ENCODE results near the gene LARGE2. TPM values are rescaled to one million over a fixed set of nuclear protein-coding genes. Genes with fewer than 3 reads are reported as not detected.

Gene LARGE2
- not detected in 2 replicates for total RNA-seq

GRCh38 chr11:45922425-45923082, at the start of gene LARGE2:
LARGE2 (plus strand) TSS chr11:45922656; CDS start chr11:45922883, 227 bp downstream.
- TF ChIP-seq CTCF (IDR thresholded peaks at IDR 0.05; ENCODE audit: extremely low read depth, low read depth, low read length), result no peak
- DNase-seq (ENCODE audit: insufficient read length, low spot score, missing footprints), result peak; percentile 89
- H3K9me3 ChIP-seq (ENCODE audit: low read depth, low read length), result no peaks in the 10 kb centered on the region
- H3K4me2 ChIP-seq (ENCODE audit: insufficient read depth, low read length), result no peak within 1 kb of the TSS
- H2AFZ ChIP-seq (ENCODE audit: low read length), result no peak within 1 kb of the TSS
- H3K27me3 ChIP-seq (ENCODE audit: insufficient read depth, low read length), result peaks cover 55% of the 10 kb centered on the region
- no peaks in the 10 kb centered on the region for H3K36me3 ChIP-seq (ENCODE audit: insufficient read depth, low read length)
- peaks cover under 1% of the 10 kb centered on the region for H3K79me2 ChIP-seq (ENCODE audit: insufficient read depth, low read length)
- no peak within 1 kb of the TSS for H3K4me3 ChIP-seq (ENCODE audit: insufficient read depth, low read length)
- H3K27ac ChIP-seq (ENCODE audit: low read depth, low read length), result no peak within 1 kb of the TSS
- peaks cover under 1% of the 10 kb centered on the region for H4K20me1 ChIP-seq (ENCODE audit: insufficient read depth, low read length)
- H3K4me1 ChIP-seq (ENCODE audit: insufficient read depth, low read length), result peaks cover 4% of the 10 kb centered on the region

DNA sequence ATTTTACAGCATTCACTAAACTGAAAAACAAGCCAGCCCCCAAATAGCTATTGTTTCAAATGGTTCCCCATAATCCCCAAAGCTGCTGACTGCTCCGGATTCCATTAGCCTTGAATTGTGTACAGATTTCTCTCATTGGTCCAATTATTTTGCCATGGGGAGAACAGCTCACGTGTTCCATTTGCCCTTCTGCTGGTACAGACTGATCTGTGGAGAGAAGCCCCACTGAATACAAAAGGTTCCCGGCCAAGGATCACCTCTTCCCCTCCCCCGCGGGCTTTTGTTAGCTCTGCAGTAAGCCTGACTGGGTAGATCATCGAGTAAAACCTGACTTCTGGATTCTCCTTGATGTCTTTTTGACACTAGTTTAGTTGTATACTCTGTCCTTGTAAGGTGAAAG, 46.1 kb upstream of the LARGE2 start:
- Histone ChIP-seq H2AFZ (ENCODE audit: low read length) (no peak overlapping the region), H3K4me2 (ENCODE audit: insufficient read depth, low read length) (no peak overlapping the region), H3K4me1 (ENCODE audit: insufficient read depth, low read length) (peaks cover 20% of the 10 kb centered on the region), H4K20me1 (ENCODE audit: insufficient read depth, low read length) (peaks cover 23% of the 10 kb centered on the region), H3K79me2 (ENCODE audit: insufficient read depth, low read length) (no peaks in the 10 kb centered on the region), H3K27ac (ENCODE audit: low read depth, low read length) (no peak overlapping the region), H3K36me3 (ENCODE audit: insufficient read depth, low read length) (peaks cover 50% of the 10 kb centered on the region), H3K4me3 (ENCODE audit: insufficient read depth, low read length) (no peak overlapping the region), H3K9me3 (ENCODE audit: low read depth, low read length) (no peaks in the 10 kb centered on the region), H3K27me3 (ENCODE audit: insufficient read depth, low read length) (no peaks in the 10 kb centered on the region)
- TF ChIP-seq CTCF (IDR thresholded peaks at IDR 0.05; ENCODE audit: extremely low read depth, low read depth, low read length), result no peak
- DNase-seq (ENCODE audit: insufficient read length, low spot score, missing footprints), result no peak

GRCh38 chr11:45877221-45877620, 45.2 kb upstream of the LARGE2 start:
- no peak for TF ChIP-seq CTCF (IDR thresholded peaks at IDR 0.05; ENCODE audit: extremely low read depth, low read depth, low read length)
- Histone ChIP-seq H2AFZ (ENCODE audit: low read length) (no peak overlapping the region), H3K79me2 (ENCODE audit: insufficient read depth, low read length) (no peaks in the 10 kb centered on the region), H3K4me1 (ENCODE audit: insufficient read depth, low read length) (peaks cover 18% of the 10 kb centered on the region), H3K4me3 (ENCODE audit: insufficient read depth, low read length) (no peak overlapping the region), H3K9me3 (ENCODE audit: low read depth, low read length) (no peaks in the 10 kb centered on the region), H4K20me1 (ENCODE audit: insufficient read depth, low read length) (peaks cover 32% of the 10 kb centered on the region), H3K27me3 (ENCODE audit: insufficient read depth, low read length) (no peaks in the 10 kb centered on the region), H3K36me3 (ENCODE audit: insufficient read depth, low read length) (peaks cover 49% of the 10 kb centered on the region), H3K27ac (ENCODE audit: low read depth, low read length) (no peak overlapping the region), H3K4me2 (ENCODE audit: insufficient read depth, low read length) (no peak overlapping the region)
- no peak for DNase-seq (ENCODE audit: insufficient read length, low spot score, missing footprints)

- Histone ChIP-seq H3K79me2 (ENCODE audit: insufficient read depth, low read length) (no peaks in the 10 kb centered on the region), H2AFZ (ENCODE audit: low read length) (no peak overlapping the region), H3K4me1 (ENCODE audit: insufficient read depth, low read length) (peaks cover 11% of the 10 kb centered on the region), H3K27me3 (ENCODE audit: insufficient read depth, low read length) (no peaks in the 10 kb centered on the region), H3K36me3 (ENCODE audit: insufficient read depth, low read length) (peaks cover 48% of the 10 kb centered on the region), H3K27ac (ENCODE audit: low read depth, low read length) (no peak overlapping the region), H3K9me3 (ENCODE audit: low read depth, low read length) (no peaks in the 10 kb centered on the region), H3K4me3 (ENCODE audit: insufficient read depth, low read length) (no peak overlapping the region), H4K20me1 (ENCODE audit: insufficient read depth, low read length) (peaks cover 36% of the 10 kb centered on the region), H3K4me2 (ENCODE audit: insufficient read depth, low read length) (no peak overlapping the region)
- TF ChIP-seq CTCF (IDR thresholded peaks at IDR 0.05; ENCODE audit: extremely low read depth, low read depth, low read length), result no peak
- no peak for DNase-seq (ENCODE audit: insufficient read length, low spot score, missing footprints)
Observed at GRCh38 chr11:45877845-45878244, 44.6 kb upstream of the LARGE2 start.

Data from osteoblast (primary cell).